HG02763 (cell line): ENCODE results near the gene POLN.

Experiments
- ATAC-seq: cut with Tn5 transposase; IDR thresholded peaks from one replicate; pipeline ENCODE4 v1.9.1; 2021; ENCODE audit warnings: mild to moderate bottlenecking, moderate library complexity; ENCODE audit not compliant: unreplicated experiment

POLN gene

GRCh38 chr4:2264481-2265041 is 22.6 kb upstream of the POLN start:
- no peak for ATAC-seq

GRCh38 chr4:2263926-2264321 is 22.0 kb upstream of the POLN start:
- ATAC-seq: no peak

- ATAC-seq: no peak
These were observed 21.0 kb upstream of the POLN start for GRCh38 chr4:2262944-2263250.

- ATAC-seq: peak; percentile 92
These were observed 20.4 kb upstream of the POLN start for GRCh38 chr4:2262145-2262943.

- ATAC-seq: peak; percentile 1
These were observed 19.9 kb upstream of the POLN start, which contains the start of gene MXD4 for GRCh38 chr4:2261853-2262144. Gene MXD4 (minus strand): TSS chr4:2262109. CDS start chr4:2261980, 129 bp downstream.

GRCh38 chr4:2261110-2261852 is 19.4 kb upstream of the POLN start:
- no peak for ATAC-seq

GRCh38 chr4:2260344-2261109 is 18.6 kb upstream of the POLN start:
- no peak for ATAC-seq

GRCh38 chr4:2259541-2260343 is 17.8 kb upstream of the POLN start:
- no peak for ATAC-seq

GRCh38 chr4:2259036-2259540 is 17.2 kb upstream of the POLN start:
- no peak for ATAC-seq

GRCh38 chr4:2258091-2259035 is 16.4 kb upstream of the POLN start:
- ATAC-seq: no peak

GRCh38 chr4:2257361-2258081 is 15.6 kb upstream of the POLN start:
- no peak for ATAC-seq

GRCh38 chr4:2256781-2257191 is 14.9 kb upstream of the POLN start:
- ATAC-seq: no peak

GRCh38 chr4:2256156-2256731 is 14.3 kb upstream of the POLN start:
- ATAC-seq: no peak

- ATAC-seq: no peak
These were observed 13.7 kb upstream of the POLN start for GRCh38 chr4:2255501-2256155.

- no peak for ATAC-seq
These were observed 13.0 kb upstream of the POLN start for GRCh38 chr4:2254665-2255500.

- ATAC-seq: no peak
These were observed 11.5 kb upstream of the POLN start for GRCh38 chr4:2253160-2254084.
